Glutamatergic neuron (in vitro differentiated cells): ENCODE results near the gene CHD9. TPM values are rescaled to one million over a fixed set of nuclear protein-coding genes. Genes with fewer than 3 reads are reported as not detected.

Experiments
- DNase-seq: peaks from one replicate; pipeline ENCODE4 v3.0.0; 2022
- H3K27ac Mint-ChIP-seq: one replicate; pipeline ENCODE4 v1.8.0; 2020; ENCODE audit warnings: mild to moderate bottlenecking, mixed read lengths, inconsistent platforms; ENCODE audit not compliant: unreplicated experiment
- H3K27me3 Mint-ChIP-seq: one replicate; pipeline ENCODE4 v1.8.0; 2020; ENCODE audit warnings: mild to moderate bottlenecking, moderate library complexity, mixed read lengths, inconsistent platforms; ENCODE audit not compliant: unreplicated experiment
- H3K36me3 Mint-ChIP-seq: one replicate; pipeline ENCODE4 v1.8.0; 2020; ENCODE audit warnings: mild to moderate bottlenecking, mixed read lengths, inconsistent platforms; ENCODE audit not compliant: unreplicated experiment
- H3K4me1 Mint-ChIP-seq: one replicate; pipeline ENCODE4 v1.8.0; 2020; ENCODE audit warnings: mild to moderate bottlenecking, low read depth, mixed read lengths, inconsistent platforms; ENCODE audit not compliant: unreplicated experiment
- H3K4me3 Mint-ChIP-seq: one replicate; pipeline ENCODE4 v1.8.0; 2020; ENCODE audit warnings: mild to moderate bottlenecking, mixed read lengths, inconsistent platforms; ENCODE audit not compliant: unreplicated experiment
- H3K9me3 Mint-ChIP-seq: one replicate; pipeline ENCODE4 v1.8.0; 2020; ENCODE audit warnings: mild to moderate bottlenecking, moderate library complexity, mixed read lengths, inconsistent platforms; ENCODE audit not compliant: unreplicated experiment
- total RNA-seq: library from RNA; stranded (reverse); fragmentation: NEBNext Ultra II Directional; extraction: Animal tissue kit (Norgen Biotek cat#: 25700); gene quantifications from one replicate; pipeline ENCODE4 v1.2.1, GENCODE V29; 2021; ENCODE audit not compliant: unreplicated experiment
- TF ChIP-seq, protein P1 (sequence below): fragments of 200-600 bp; sonication (generic); IDR thresholded peaks from one replicate; pipeline ENCODE4 v1.5.0; 2021; ENCODE audit not compliant: partially characterized antibody, unreplicated experiment

The CHD9 gene
- total RNA-seq, 1 donor from 2014 or later = 120 TPM

GRCh38 chr16:53059672-53060071 is 4.9 kb downstream of the CHD9 start:
- no peak overlapping the region for H3K27ac Mint-ChIP-seq
- H3K36me3 Mint-ChIP-seq = no peaks in the 10 kb centered on the region
- DNase-seq = no peak
- peaks cover under 1% of the 10 kb centered on the region for H3K27me3 Mint-ChIP-seq
- TF ChIP-seq, protein P1, sequence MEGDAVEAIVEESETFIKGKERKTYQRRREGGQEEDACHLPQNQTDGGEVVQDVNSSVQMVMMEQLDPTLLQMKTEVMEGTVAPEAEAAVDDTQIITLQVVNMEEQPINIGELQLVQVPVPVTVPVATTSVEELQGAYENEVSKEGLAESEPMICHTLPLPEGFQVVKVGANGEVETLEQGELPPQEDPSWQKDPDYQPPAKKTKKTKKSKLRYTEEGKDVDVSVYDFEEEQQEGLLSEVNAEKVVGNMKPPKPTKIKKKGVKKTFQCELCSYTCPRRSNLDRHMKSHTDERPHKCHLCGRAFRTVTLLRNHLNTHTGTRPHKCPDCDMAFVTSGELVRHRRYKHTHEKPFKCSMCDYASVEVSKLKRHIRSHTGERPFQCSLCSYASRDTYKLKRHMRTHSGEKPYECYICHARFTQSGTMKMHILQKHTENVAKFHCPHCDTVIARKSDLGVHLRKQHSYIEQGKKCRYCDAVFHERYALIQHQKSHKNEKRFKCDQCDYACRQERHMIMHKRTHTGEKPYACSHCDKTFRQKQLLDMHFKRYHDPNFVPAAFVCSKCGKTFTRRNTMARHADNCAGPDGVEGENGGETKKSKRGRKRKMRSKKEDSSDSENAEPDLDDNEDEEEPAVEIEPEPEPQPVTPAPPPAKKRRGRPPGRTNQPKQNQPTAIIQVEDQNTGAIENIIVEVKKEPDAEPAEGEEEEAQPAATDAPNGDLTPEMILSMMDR = no peak
- peaks cover 5% of the 10 kb centered on the region for H3K9me3 Mint-ChIP-seq
- peaks cover 2% of the 10 kb centered on the region for H3K4me1 Mint-ChIP-seq
- no peak overlapping the region for H3K4me3 Mint-ChIP-seq

DNA sequence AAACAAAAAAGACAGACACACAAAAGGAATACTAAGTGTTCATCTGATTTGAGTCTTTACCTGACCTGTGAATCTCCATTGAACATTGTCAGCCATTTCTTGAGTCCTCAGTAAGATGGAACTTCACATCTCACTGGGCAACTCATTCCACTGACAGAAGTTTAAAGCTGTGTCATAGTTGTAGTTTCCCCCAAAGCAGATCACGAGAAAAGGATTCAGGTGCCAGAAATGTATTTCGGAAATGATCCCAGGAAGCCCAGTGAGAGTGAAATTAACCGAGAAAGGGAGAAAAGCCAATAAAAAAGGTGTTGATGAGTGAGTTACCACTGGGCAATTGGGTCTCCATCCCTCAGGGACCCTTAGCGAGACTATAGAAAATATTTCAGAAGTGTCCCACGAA is 6.5 kb downstream of the CHD9 start:
- H3K27ac Mint-ChIP-seq = no peak overlapping the region
- H3K36me3 Mint-ChIP-seq = no peaks in the 10 kb centered on the region
- H3K27me3 Mint-ChIP-seq = peaks cover 2% of the 10 kb centered on the region
- TF ChIP-seq, protein P1 = no peak
- peaks cover 10% of the 10 kb centered on the region for H3K4me1 Mint-ChIP-seq
- no peak overlapping the region for H3K4me3 Mint-ChIP-seq
- peaks cover 5% of the 10 kb centered on the region for H3K9me3 Mint-ChIP-seq
- DNase-seq = no peak

GRCh38 chr16:53061701-53062159 is 6.9 kb downstream of the CHD9 start:
- Mint-ChIP-seq H3K4me1 (peaks cover 10% of the 10 kb centered on the region), H3K36me3 (no peaks in the 10 kb centered on the region), H3K27ac (no peak overlapping the region), H3K27me3 (peaks cover 2% of the 10 kb centered on the region), H3K4me3 (no peak overlapping the region), H3K9me3 (peaks cover 5% of the 10 kb centered on the region)
- no peak for DNase-seq
- TF ChIP-seq, protein P1 = no peak

DNA sequence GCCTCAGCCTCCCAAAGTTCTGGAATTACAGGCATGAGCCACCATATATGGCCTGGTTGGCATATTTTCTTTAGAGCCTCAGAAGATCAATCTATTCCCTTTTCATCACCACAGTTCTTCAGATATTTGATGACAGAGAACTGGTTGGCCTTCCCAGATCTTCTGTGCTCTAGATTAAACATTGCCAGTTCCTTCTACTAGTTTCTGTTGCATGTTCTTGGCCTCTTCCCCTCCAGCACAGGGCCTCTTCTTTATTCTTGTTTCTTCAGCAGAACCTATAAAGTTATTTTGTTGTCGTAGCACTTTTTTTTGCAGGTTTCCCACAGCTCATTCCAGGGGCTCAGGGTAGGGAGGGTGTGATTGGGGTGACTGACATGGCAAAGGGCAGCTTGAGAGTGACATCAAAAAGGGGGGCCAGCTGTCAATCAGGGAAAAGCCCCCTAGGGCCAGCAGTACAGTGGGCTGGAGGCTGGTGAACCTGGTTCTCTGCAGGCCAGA is 9.3 kb downstream of the CHD9 start:
- no peak for DNase-seq
- no peak overlapping the region for H3K4me3 Mint-ChIP-seq

DNA sequence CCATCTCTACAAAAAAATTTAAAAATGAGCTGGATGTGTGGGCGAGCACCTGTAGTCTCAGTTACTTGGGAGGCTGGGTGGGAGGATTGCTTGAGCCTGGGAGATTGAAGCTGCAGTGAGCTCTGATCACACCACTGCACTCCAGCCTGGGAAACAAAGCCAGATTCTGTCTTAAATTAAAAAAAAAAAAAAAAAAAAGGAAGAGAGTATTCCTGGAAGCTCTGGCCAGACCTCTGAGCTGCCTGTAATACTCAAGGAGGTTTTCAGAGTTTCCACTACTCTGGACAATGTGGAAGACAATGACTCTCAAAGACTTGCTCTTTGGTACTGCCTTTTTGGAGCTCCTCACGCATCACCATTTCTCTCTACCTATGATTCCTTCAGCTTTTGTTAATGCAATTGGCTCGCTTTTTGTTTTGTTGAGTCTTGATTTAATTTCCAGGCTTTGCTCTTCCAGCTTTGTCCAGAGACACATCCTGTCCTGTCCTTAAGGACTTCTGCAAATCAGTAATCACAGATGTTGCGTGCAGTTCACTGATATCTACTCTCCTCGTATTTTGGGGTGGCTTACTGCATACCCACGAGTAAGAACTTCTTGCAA is 10.8 kb downstream of the CHD9 start:
- Mint-ChIP-seq H3K27ac (no peak overlapping the region), H3K9me3 (peaks cover 5% of the 10 kb centered on the region), H3K4me1 (peaks cover 8% of the 10 kb centered on the region), H3K27me3 (peaks cover 2% of the 10 kb centered on the region), H3K4me3 (no peak overlapping the region), H3K36me3 (no peaks in the 10 kb centered on the region)
- TF ChIP-seq, protein P1 = no peak
- no peak for DNase-seq

More for the DNA sequence above, 9.3 kb downstream of the CHD9 start:
- Mint-ChIP-seq H3K27me3 (peaks cover 2% of the 10 kb centered on the region), H3K9me3 (peaks cover 5% of the 10 kb centered on the region), H3K27ac (no peak overlapping the region), H3K4me1 (peaks cover 8% of the 10 kb centered on the region), H3K36me3 (no peaks in the 10 kb centered on the region)
- TF ChIP-seq, protein P1 = no peak
